Right atrium auricular region (tissue), 2 donors: ENCODE data around the gene FAP. TPM values are rescaled to one million over a fixed set of nuclear protein-coding genes. Genes with fewer than 3 reads are reported as not detected.

Experiments
- DNase-seq: peaks from one replicate; pipeline ENCODE4 v3.0.0-alpha.2; 2019; ENCODE audit warnings: low spot score
- H3K27ac ChIP-seq, 2 donors: fragments of 200-600 bp; sonication (generic); 1 replicate in 1 of 2; 2 replicates in 1 of 2; pipeline ENCODE4 v1.5.1; 2016 to 2019
- H3K27me3 ChIP-seq, 2 donors: fragments of 200-600 bp; sonication (generic); one replicate each; pipeline versions ENCODE4 v1.5.1 to v1.6.0; 2017 to 2019
- H3K36me3 ChIP-seq: fragments of 200-600 bp; sonication (generic); one replicate; pipeline ENCODE4 v1.5.1; 2016
- H3K4me1 ChIP-seq, 2 donors: fragments of 200-600 bp; sonication (generic); one replicate each; pipeline versions ENCODE4 v1.5.1 to v1.6.0; 2017 to 2019
- H3K4me3 ChIP-seq, 2 donors: fragments of 200-600 bp; sonication (generic); 1 replicate in 1 of 2; 2 replicates in 1 of 2; pipeline ENCODE4 v1.5.1; 2017 to 2019; ENCODE audit warnings: mild to moderate bottlenecking in 1 of 2, moderate library complexity in 1 of 2
- H3K9me3 ChIP-seq, 2 donors: fragments of 200-600 bp; sonication (generic); one replicate each; pipeline ENCODE4 v1.5.1; 2019
- CTCF ChIP-seq, 2 donors: fragments of 200-600 bp; sonication (generic); IDR thresholded peaks; one replicate each; pipeline ENCODE4 v1.5.1; 2019; ENCODE audit warnings: antibody characterized with exemption in 2 of 2
- total RNA-seq, 2 donors: library from RNA; depleted of rRNA; stranded (reverse); fragments of >200 nt; gene quantifications; one replicate each; pipeline ENCODE4 v1.1.0, GENCODE V29; 2016

FAP gene
- total RNA-seq, 2 donors from 2014 or later: 0.71 to 5.7 TPM

GRCh38 chr2:162242586-162243280, 512 bp downstream of the FAP start:
- no peak for TF ChIP-seq CTCF (IDR thresholded peaks at IDR 0.05)
- Histone ChIP-seq H3K27me3 (no peaks in the 10 kb centered on the region), H3K27ac (peak overlapping the region in 1 of 2 donors; percentile 9), H3K9me3 (no peaks in the 10 kb centered on the region), H3K4me1 (peaks cover 0 to 5% of the 10 kb centered on the region in 2 donors), H3K36me3 (no peaks in the 10 kb centered on the region), H3K4me3 (peak overlapping the region in 1 of 2 donors; percentile 23)
- no peak for DNase-seq

GRCh38 chr2:162241571-162241970, 1.7 kb downstream of the FAP start:
- no peak overlapping the region for H3K4me3 ChIP-seq
- H3K27me3 ChIP-seq: no peaks in the 10 kb centered on the region
- peaks cover 0 to 5% of the 10 kb centered on the region in 2 donors for H3K4me1 ChIP-seq
- DNase-seq: no peak
- no peak for TF ChIP-seq CTCF (IDR thresholded peaks at IDR 0.05)
- no peaks in the 10 kb centered on the region for H3K9me3 ChIP-seq
- no peak overlapping the region for H3K27ac ChIP-seq
- H3K36me3 ChIP-seq: no peaks in the 10 kb centered on the region

GRCh38 chr2:162234620-162235462, 8.4 kb downstream of the FAP start:
- no peak for DNase-seq
- Histone ChIP-seq H3K4me3 (no peak overlapping the region), H3K27me3 (no peaks in the 10 kb centered on the region), H3K9me3 (no peaks in the 10 kb centered on the region), H3K27ac (no peak overlapping the region), H3K36me3 (no peaks in the 10 kb centered on the region), H3K4me1 (no peaks in the 10 kb centered on the region)
- no peak for TF ChIP-seq CTCF (IDR thresholded peaks at IDR 0.05)

- H3K36me3 ChIP-seq: no peaks in the 10 kb centered on the region
- no peak for TF ChIP-seq CTCF (IDR thresholded peaks at IDR 0.05)
- H3K9me3 ChIP-seq: no peaks in the 10 kb centered on the region
- no peak overlapping the region for H3K4me3 ChIP-seq
- no peak for DNase-seq
- H3K27ac ChIP-seq: no peak overlapping the region
- no peaks in the 10 kb centered on the region for H3K4me1 ChIP-seq
- H3K27me3 ChIP-seq: no peaks in the 10 kb centered on the region
Measured at GRCh38 chr2:162233197-162233596, 10.0 kb downstream of the FAP start.

GRCh38 chr2:162232671-162233070, 10.6 kb downstream of the FAP start:
- no peaks in the 10 kb centered on the region for H3K4me1 ChIP-seq
- H3K27me3 ChIP-seq: no peaks in the 10 kb centered on the region
- H3K36me3 ChIP-seq: no peaks in the 10 kb centered on the region
- DNase-seq: no peak
- no peak for TF ChIP-seq CTCF (IDR thresholded peaks at IDR 0.05)
- no peak overlapping the region for H3K4me3 ChIP-seq
- H3K27ac ChIP-seq: no peak overlapping the region
- H3K9me3 ChIP-seq: no peaks in the 10 kb centered on the region
